ENCODE results near the gene EMC6.

Gene EMC6

DNA sequence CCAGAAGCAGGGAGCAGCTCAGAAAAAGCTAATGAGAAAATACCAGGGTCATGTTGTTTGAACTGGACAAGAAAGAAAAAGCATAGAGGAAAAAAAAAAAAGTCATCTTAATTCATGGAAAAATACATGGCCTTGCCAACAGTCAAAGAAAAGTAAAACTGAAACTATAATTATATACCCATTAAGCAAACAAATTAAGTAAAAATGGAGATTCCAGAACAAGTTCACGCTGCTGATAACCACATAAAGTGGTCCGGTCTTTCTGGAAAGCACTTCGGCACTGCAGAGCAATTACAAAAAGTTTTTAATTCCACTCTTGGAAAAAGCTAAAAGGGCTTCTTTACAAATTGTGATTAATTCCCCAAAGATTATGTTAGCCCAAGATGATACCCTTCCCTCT lies 39.8 kb downstream of the EMC6 start:
- DNase-seq (ENCODE audit: low read depth): no peak
- TF ChIP-seq, protein P1, sequence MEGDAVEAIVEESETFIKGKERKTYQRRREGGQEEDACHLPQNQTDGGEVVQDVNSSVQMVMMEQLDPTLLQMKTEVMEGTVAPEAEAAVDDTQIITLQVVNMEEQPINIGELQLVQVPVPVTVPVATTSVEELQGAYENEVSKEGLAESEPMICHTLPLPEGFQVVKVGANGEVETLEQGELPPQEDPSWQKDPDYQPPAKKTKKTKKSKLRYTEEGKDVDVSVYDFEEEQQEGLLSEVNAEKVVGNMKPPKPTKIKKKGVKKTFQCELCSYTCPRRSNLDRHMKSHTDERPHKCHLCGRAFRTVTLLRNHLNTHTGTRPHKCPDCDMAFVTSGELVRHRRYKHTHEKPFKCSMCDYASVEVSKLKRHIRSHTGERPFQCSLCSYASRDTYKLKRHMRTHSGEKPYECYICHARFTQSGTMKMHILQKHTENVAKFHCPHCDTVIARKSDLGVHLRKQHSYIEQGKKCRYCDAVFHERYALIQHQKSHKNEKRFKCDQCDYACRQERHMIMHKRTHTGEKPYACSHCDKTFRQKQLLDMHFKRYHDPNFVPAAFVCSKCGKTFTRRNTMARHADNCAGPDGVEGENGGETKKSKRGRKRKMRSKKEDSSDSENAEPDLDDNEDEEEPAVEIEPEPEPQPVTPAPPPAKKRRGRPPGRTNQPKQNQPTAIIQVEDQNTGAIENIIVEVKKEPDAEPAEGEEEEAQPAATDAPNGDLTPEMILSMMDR (IDR thresholded peaks at IDR 0.05; ENCODE audit: control insufficient read depth, extremely low read depth, insufficient read depth): no peak

DNA sequence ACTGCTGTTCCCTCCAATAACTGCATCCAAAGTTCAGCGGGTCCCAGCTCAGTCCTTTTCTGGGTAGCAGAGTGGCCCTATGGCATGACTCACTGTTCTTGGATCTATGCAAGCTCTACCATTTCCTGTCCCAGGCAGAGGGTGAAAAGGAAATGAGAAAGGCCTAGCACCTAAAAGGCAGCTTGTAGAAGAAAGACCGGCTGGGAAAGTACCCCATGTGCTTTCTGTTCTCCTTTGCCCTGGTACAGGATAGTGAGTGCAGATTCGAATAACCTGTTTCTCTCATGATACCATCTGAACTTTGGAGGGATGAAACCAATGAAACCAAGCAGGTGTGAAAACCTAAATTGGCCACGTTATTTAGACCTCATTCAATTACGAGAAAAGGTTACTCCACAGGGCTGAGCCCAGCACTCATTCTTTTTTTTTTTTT lies 42.4 kb downstream of the EMC6 start:
- TF ChIP-seq, protein P1 (IDR thresholded peaks at IDR 0.05; ENCODE audit: control insufficient read depth, extremely low read depth, insufficient read depth): no peak
- no peak overlapping the region for H3K4me3 ChIP-seq (ENCODE audit: low read depth, low read length)
- no peak for DNase-seq (ENCODE audit: low read depth)

More for the DNA sequence above, 39.8 kb downstream of the EMC6 start:
- no peak overlapping the region for H3K4me3 ChIP-seq (ENCODE audit: low read depth, low read length)

DNA sequence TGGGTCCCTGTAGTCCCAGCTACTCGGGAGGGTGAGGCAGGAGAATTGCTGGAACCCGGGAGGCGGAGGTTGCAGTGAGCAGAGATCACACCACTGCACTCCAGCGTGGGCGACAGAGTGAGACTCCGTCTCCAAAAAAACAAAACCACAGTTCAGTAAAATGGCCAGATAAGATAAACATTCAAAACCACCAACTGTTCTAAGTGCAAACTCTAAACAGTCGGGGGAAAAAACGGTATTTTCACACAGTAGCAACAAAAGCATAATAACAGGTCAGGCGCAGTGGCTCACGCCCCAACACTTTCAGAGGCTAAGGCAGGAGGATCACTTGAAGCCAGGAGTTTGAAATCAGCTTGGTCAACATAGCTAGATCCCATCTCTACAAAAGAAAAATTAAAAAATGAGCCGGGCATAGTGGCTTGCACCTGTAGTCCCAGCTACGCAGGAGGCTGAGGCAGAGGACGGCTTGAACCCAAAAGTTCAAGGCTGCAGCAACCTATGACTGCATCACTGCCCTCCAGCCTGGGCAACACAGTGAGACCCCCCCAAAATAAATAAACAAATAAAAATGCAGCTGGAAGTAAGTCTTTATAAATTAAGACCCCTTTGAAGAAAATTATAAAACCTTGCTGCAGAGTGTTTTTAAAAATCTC lies 44.3 kb downstream of the EMC6 start:
- TF ChIP-seq, protein P1 (IDR thresholded peaks at IDR 0.05; ENCODE audit: control insufficient read depth, extremely low read depth, insufficient read depth): no peak
- DNase-seq (ENCODE audit: low read depth): no peak

DNA sequence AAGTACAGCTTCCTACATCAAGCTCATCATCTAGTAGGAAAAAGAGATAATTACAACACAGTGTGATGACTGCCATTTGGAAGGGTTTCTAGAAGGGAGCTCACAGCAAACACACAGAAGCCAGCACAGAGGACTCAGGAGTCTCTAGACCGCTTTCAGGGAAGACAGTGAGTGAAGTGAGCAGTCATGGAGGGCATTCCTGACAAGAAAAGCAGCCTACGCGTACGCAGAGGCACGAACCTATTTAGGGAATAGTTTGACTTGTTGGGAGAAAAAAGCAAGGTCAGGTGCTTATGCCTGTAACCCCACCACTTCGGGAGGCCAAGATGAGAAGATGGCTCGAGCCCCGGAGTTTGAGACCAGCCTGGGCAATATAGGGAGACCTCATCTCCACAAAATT lies 46.7 kb downstream of the EMC6 start:
- no peak overlapping the region for H3K4me3 ChIP-seq (ENCODE audit: low read depth, low read length)
- TF ChIP-seq, protein P1 (IDR thresholded peaks at IDR 0.05; ENCODE audit: control insufficient read depth, extremely low read depth, insufficient read depth): no peak
- DNase-seq (ENCODE audit: low read depth): no peak

More for the DNA sequence above, 44.3 kb downstream of the EMC6 start:
- no peak overlapping the region for H3K4me3 ChIP-seq (ENCODE audit: low read depth, low read length)

DNA sequence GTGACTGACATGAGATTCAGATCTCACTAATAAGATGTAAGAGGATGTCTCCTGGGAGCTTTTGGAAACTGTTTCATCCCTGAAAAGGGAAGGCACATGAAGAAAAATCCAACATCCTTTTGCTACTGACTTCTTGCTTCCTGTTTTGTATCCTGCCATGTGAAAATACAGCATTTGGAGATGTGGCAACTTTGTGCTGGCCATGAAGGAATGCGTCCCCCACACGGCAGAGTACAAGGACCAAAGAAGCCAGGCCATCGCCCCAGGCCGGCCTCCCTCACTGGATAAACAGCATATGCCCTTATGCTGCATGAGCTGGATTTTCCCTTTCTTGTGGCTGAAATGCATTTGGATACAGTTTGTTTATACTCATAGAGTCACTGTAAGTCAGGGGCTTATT lies 49.6 kb downstream of the EMC6 start:
- no peak overlapping the region for H3K4me3 ChIP-seq (ENCODE audit: low read depth, low read length)
- TF ChIP-seq, protein P1 (IDR thresholded peaks at IDR 0.05; ENCODE audit: control insufficient read depth, extremely low read depth, insufficient read depth): no peak
- no peak for DNase-seq (ENCODE audit: low read depth)

DNA sequence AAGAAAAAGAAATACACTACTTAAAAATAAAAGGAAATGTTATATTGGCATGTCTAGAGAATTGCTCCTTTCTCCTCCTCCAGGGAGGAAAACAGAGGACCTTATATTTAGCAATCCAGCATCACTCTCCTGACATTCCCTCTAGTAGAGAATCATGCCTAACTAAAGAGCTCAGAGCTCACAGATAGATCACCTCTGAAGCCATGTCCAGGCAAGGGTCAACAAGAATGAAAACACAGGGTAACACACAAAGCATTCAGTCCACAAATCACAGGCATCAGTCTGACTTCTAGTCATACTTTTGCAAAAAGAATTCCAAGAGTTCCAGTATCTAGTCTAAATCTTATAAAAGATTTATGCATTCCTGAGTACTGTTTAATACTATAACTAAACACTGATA lies 50.7 kb downstream of the EMC6 start:
- TF ChIP-seq, protein P1 (IDR thresholded peaks at IDR 0.05; ENCODE audit: control insufficient read depth, extremely low read depth, insufficient read depth): no peak
- H3K4me3 ChIP-seq (ENCODE audit: low read depth, low read length): no peak overlapping the region
- no peak for DNase-seq (ENCODE audit: low read depth)
